ENCODE data around the gene ZNF184. TPM values are rescaled to one million over a fixed set of nuclear protein-coding genes. Genes with fewer than 3 reads are reported as not detected.
A peak's percentile ranks its signal among the peaks of the same experiment; 100 is the strongest.

Gene ZNF184
- total and polyA plus RNA-seq, 4 donors = 0.80 to 4.4 (median 1.6) TPM

GRCh38 chr6:27472182-27472616, 706 bp downstream of the ZNF184 start:
- Histone ChIP-seq H3K27me3 (ENCODE audit: control insufficient read depth in 4 of 4, insufficient read depth in 4 of 4, low read length in 3 of 4) (no peaks in the 10 kb centered on the region), H3K4me3 (ENCODE audit: low read depth in 1 of 3, low read length in 3 of 3) (peak overlapping the region; percentile 62 to 94 (median 91)), H3K9ac (ENCODE audit: low read depth in 1 of 2, low read length in 2 of 2) (peak overlapping the region; percentile 57 to 74), H3K27ac (ENCODE audit: low read depth in 1 of 2, low read length in 2 of 2) (peak overlapping the region; percentile 92 to 95), H3K36me3 (ENCODE audit: control insufficient read depth in 4 of 4, insufficient read depth in 3 of 4, low read depth in 1 of 4, low read length in 3 of 4) (peaks cover 2 to 21% (median 9%) of the 10 kb centered on the region in 4 donors), H3K4me1 (ENCODE audit: control insufficient read depth in 4 of 4, insufficient read depth in 4 of 4, low read length in 3 of 4) (peaks cover 0 to 7% (median 4%) of the 10 kb centered on the region in 4 donors), H3K9me3 (ENCODE audit: control insufficient read depth in 4 of 4, low read length in 3 of 4) (no peaks in the 10 kb centered on the region)
- no peak for TF ChIP-seq FOXA2 (IDR thresholded peaks at IDR 0.05)
- TF ChIP-seq EGR1 (IDR thresholded peaks at IDR 0.05; ENCODE audit: low read depth in 2 of 2) = no peak
- TF ChIP-seq RAD21 (IDR thresholded peaks at IDR 0.05) = no peak
- TF ChIP-seq RXRA (IDR thresholded peaks at IDR 0.05) = no peak
- TF ChIP-seq SP1 (IDR thresholded peaks at IDR 0.05) = no peak
- no peak for TF ChIP-seq NR2F2 (IDR thresholded peaks at IDR 0.05)
- TF ChIP-seq HNF4A (conservative IDR thresholded peaks at IDR 0.05) = no peak
- no peak for DNase-seq (ENCODE audit: low spot score)
- 6% methylated on average over 13 of the region's 13 CpGs for WGBS

- TF ChIP-seq ZBTB33 (IDR thresholded peaks at IDR 0.05) (no peak), CTCF (IDR thresholded peaks at IDR 0.05; ENCODE audit: low read depth, low read length, missing input control) (no peak), NR2F2 (IDR thresholded peaks at IDR 0.05) (no peak), RAD21 (IDR thresholded peaks at IDR 0.05) (no peak), TAF1 (conservative IDR thresholded peaks at IDR 0.05) (no peak), EGR1 (IDR thresholded peaks at IDR 0.05; ENCODE audit: low read depth in 2 of 2) (no peak), YY1 (IDR thresholded peaks at IDR 0.05) (no peak)
- H3K27me3 ChIP-seq (ENCODE audit: control insufficient read depth in 4 of 4, insufficient read depth in 4 of 4, low read length in 3 of 4) = no peaks in the 10 kb centered on the region
- H3K36me3 ChIP-seq (ENCODE audit: control insufficient read depth in 4 of 4, insufficient read depth in 3 of 4, low read depth in 1 of 4, low read length in 3 of 4) = peaks cover 2 to 27% (median 15%) of the 10 kb centered on the region in 4 donors
- peak overlapping the region in 1 of 2 donors; percentile 74 for H3K9ac ChIP-seq (ENCODE audit: low read depth in 1 of 2, low read length in 2 of 2)
- peak overlapping the region in 1 of 3 donors; percentile 62 for H3K4me3 ChIP-seq (ENCODE audit: low read depth in 1 of 3, low read length in 3 of 3)
- H3K27ac ChIP-seq (ENCODE audit: low read depth in 1 of 2, low read length in 2 of 2) = no peak overlapping the region
- no peak for DNase-seq (ENCODE audit: low spot score)
- H3K9me3 ChIP-seq (ENCODE audit: control insufficient read depth in 4 of 4, low read length in 3 of 4) = peaks cover 0 to 2% (median 0%) of the 10 kb centered on the region in 4 donors
- 75% methylated on average over 6 of the region's 6 CpGs for WGBS
- H3K4me1 ChIP-seq (ENCODE audit: control insufficient read depth in 4 of 4, insufficient read depth in 4 of 4, low read length in 3 of 4) = peaks cover 0 to 7% (median 4%) of the 10 kb centered on the region in 4 donors
Observed at GRCh38 chr6:27471365-27472115, 1.4 kb downstream of the ZNF184 start.

- no peak for DNase-seq (ENCODE audit: low spot score)
- Histone ChIP-seq H3K27ac (ENCODE audit: low read depth in 1 of 2, low read length in 2 of 2) (no peak overlapping the region), H3K9ac (ENCODE audit: low read depth in 1 of 2, low read length in 2 of 2) (no peak overlapping the region), H3K36me3 (ENCODE audit: control insufficient read depth in 4 of 4, insufficient read depth in 3 of 4, low read depth in 1 of 4, low read length in 3 of 4) (peaks cover 2 to 39% (median 25%) of the 10 kb centered on the region in 4 donors), H3K4me1 (ENCODE audit: control insufficient read depth in 4 of 4, insufficient read depth in 4 of 4, low read length in 3 of 4) (peaks cover 0 to 7% (median 4%) of the 10 kb centered on the region in 4 donors), H3K9me3 (ENCODE audit: control insufficient read depth in 4 of 4, low read length in 3 of 4) (peaks cover 0 to 7% (median 2%) of the 10 kb centered on the region in 4 donors), H3K4me3 (ENCODE audit: low read depth in 1 of 3, low read length in 3 of 3) (no peak overlapping the region), H3K27me3 (ENCODE audit: control insufficient read depth in 4 of 4, insufficient read depth in 4 of 4, low read length in 3 of 4) (no peaks in the 10 kb centered on the region)
- 92% methylated on average over 2 of the region's 2 CpGs for WGBS
- TF ChIP-seq ZBTB33 (IDR thresholded peaks at IDR 0.05) = no peak
- no peak for TF ChIP-seq FOXA2 (IDR thresholded peaks at IDR 0.05)
- no peak for TF ChIP-seq SP1 (IDR thresholded peaks at IDR 0.05)
- TF ChIP-seq JUND (IDR thresholded peaks at IDR 0.05) = no peak
- TF ChIP-seq RXRA (IDR thresholded peaks at IDR 0.05) = no peak
- TF ChIP-seq ATF3 (IDR thresholded peaks at IDR 0.05) = no peak
- TF ChIP-seq HNF4G (IDR thresholded peaks at IDR 0.05) = no peak
- TF ChIP-seq REST (IDR thresholded peaks at IDR 0.05) = no peak
Observed at GRCh38 chr6:27470023-27470422, 2.9 kb downstream of the ZNF184 start.
